ENCODE data around the gene KCND3. TPM values are rescaled to one million over a fixed set of nuclear protein-coding genes. Genes with fewer than 3 reads are reported as not detected.
"Not testable (repeated sequence)": the region's sequence is repeated elsewhere in the genome, so short reads cannot be mapped to it uniquely, and the experiment has no call there.

The KCND3 gene
- total RNA-seq, 2 experiments from 2014 or later: not detected

- ChIA-PET POLR2A (no interaction called here), CTCF (interaction anchor here (0.8 to 3.4 kb wide), 12 partner anchors 9 to 525 kb away, joined by 3 to 28 read pairs (median 4); partner anchors contain the start of gene DDX20)
- ATAC-seq (no peak), DNase-seq (no peak)
- peaks cover 2% of the 10 kb centered on the region for H3K4me1 Mint-ChIP-seq
- no peak overlapping the region for H3K27ac Mint-ChIP-seq
- H3K9me3 Mint-ChIP-seq (ENCODE audit: low read depth): no peaks in the 10 kb centered on the region
- no peaks in the 10 kb centered on the region for H3K36me3 Mint-ChIP-seq (ENCODE audit: low read depth)
- intact Hi-C loops (cut with DNase I, micrococcal nuclease): loop anchor here in 1 of 2 experiments (2.0 kb wide), 1 partner anchor 237 kb away; no protein-coding TSS in a partner anchor
- H3K27me3 Mint-ChIP-seq: peaks cover 11% of the 10 kb centered on the region
- no peak overlapping the region for H3K4me3 Mint-ChIP-seq
Observed at GRCh38 chr1:111745675-111746613, 243.5 kb downstream of the KCND3 start.

GRCh38 chr1:111743679-111744101 lies 245.8 kb downstream of the KCND3 start:
- Mint-ChIP-seq H3K9me3 (ENCODE audit: low read depth) (no peaks in the 10 kb centered on the region), H3K36me3 (ENCODE audit: low read depth) (no peaks in the 10 kb centered on the region), H3K27ac (no peak overlapping the region), H3K27me3 (peaks cover 21% of the 10 kb centered on the region), H3K4me3 (no peak overlapping the region), H3K4me1 (peaks cover 9% of the 10 kb centered on the region)
- DNase-seq (no peak), ATAC-seq (no peak)
- intact Hi-C loops (cut with DNase I, micrococcal nuclease): no loop called here
- ChIA-PET CTCF (interaction anchor here (0.8 to 2.9 kb wide), 8 partner anchors 11 to 265 kb away, joined by 3 to 15 read pairs (median 5); partner anchors contain the start of gene DDX20), POLR2A (no interaction called here)

GRCh38 chr1:111742938-111743549 lies 246.4 kb downstream of the KCND3 start:
- no peak overlapping the region for H3K4me3 Mint-ChIP-seq
- H3K27me3 Mint-ChIP-seq: peaks cover 22% of the 10 kb centered on the region
- no peaks in the 10 kb centered on the region for H3K36me3 Mint-ChIP-seq (ENCODE audit: low read depth)
- ATAC-seq (no peak), DNase-seq (no peak)
- intact Hi-C loops (cut with DNase I, micrococcal nuclease): no loop called here
- H3K27ac Mint-ChIP-seq: no peak overlapping the region
- H3K4me1 Mint-ChIP-seq: peaks cover 10% of the 10 kb centered on the region
- ChIA-PET CTCF (interaction anchor here (0.6 to 2.2 kb wide), 9 partner anchors 8 to 1174 kb away, joined by 3 to 7 read pairs (median 3); partner anchors contain the start of gene DDX20), POLR2A (no interaction called here)
- no peaks in the 10 kb centered on the region for H3K9me3 Mint-ChIP-seq (ENCODE audit: low read depth)

- H3K9me3 Mint-ChIP-seq (ENCODE audit: low read depth); H3K4me3 Mint-ChIP-seq; DNase-seq; H3K36me3 Mint-ChIP-seq (ENCODE audit: low read depth); POLR2A ChIA-PET; ATAC-seq; H3K27ac Mint-ChIP-seq; intact Hi-C loops (cut with DNase I, micrococcal nuclease): not testable (repeated sequence)
- CTCF ChIA-PET: interaction anchor here (0.7 to 2.2 kb wide), 6 partner anchors 9 to 1175 kb away, joined by 3 to 7 read pairs (median 4); partner anchors contain the start of gene DDX20
- Mint-ChIP-seq H3K4me1 (peaks cover 15% of the 10 kb centered on the region), H3K27me3 (peaks cover 29% of the 10 kb centered on the region)
Observed at GRCh38 chr1:111742292-111742691, 247.2 kb downstream of the KCND3 start.

GRCh38 chr1:111739925-111740765 lies 249.3 kb downstream of the KCND3 start:
- DNase-seq: peak; percentile 34
- POLR2A ChIA-PET: no interaction called here
- H3K9me3 Mint-ChIP-seq (ENCODE audit: low read depth): no peaks in the 10 kb centered on the region
- peak overlapping the region; percentile 1 for H3K27ac Mint-ChIP-seq
- ATAC-seq: no peak
- no peaks in the 10 kb centered on the region for H3K36me3 Mint-ChIP-seq (ENCODE audit: low read depth)
- H3K4me1 Mint-ChIP-seq: peaks cover 15% of the 10 kb centered on the region
- CTCF ChIA-PET: interaction anchor here (0.5 to 6.4 kb wide), 4 partner anchors 21 to 289 kb away, joined by 3 to 39 read pairs (median 3); no protein-coding TSS in a partner anchor
- H3K4me3 Mint-ChIP-seq: peak overlapping the region; percentile 80
- intact Hi-C loops (cut with DNase I, micrococcal nuclease): loop anchor here (1.0 to 2.0 kb wide), 4 partner anchors 15 to 291 kb away; partner anchors contain the start of genes DDX20 (in 2 of the 2), ATP5PB (in 1 of the 2) and WDR77 (in 1 of the 2)
- H3K27me3 Mint-ChIP-seq: peaks cover 33% of the 10 kb centered on the region

- peaks cover 15% of the 10 kb centered on the region for H3K4me1 Mint-ChIP-seq
- CTCF ChIA-PET: interaction anchor here (0.6 to 6.4 kb wide), 13 partner anchors 8 to 959 kb away, joined by 3 to 39 read pairs (median 3); no protein-coding TSS in a partner anchor
- peak within 1 kb of the TSS; percentile 11 for H3K27ac Mint-ChIP-seq
- H3K36me3 Mint-ChIP-seq (ENCODE audit: low read depth): no peaks in the 10 kb centered on the region
- H3K9me3 Mint-ChIP-seq (ENCODE audit: low read depth): no peaks in the 10 kb centered on the region
- peak within 1 kb of the TSS; percentile 80 for H3K4me3 Mint-ChIP-seq
- peaks cover 32% of the 10 kb centered on the region for H3K27me3 Mint-ChIP-seq
- POLR2A ChIA-PET: interaction anchor here (1.2 kb wide), 1 partner anchor 84 kb away, joined by 3 read pairs; no protein-coding TSS in a partner anchor
- peak; percentile 89 for DNase-seq
- intact Hi-C loops (cut with DNase I, micrococcal nuclease): loop anchor here (1.0 to 2.0 kb wide), 4 partner anchors 15 to 290 kb away; partner anchors contain the start of genes DDX20 (in 2 of the 2), ATP5PB (in 1 of the 2) and WDR77 (in 1 of the 2)
- ATAC-seq: peak; percentile 87
Observed at GRCh38 chr1:111739194-111739924, 250.1 kb downstream of the KCND3 start, which contains the start of gene INKA2. Gene INKA2 (minus strand): TSS chr1:111739395. CDS start chr1:111739242, 153 bp downstream.

GRCh38 chr1:111738436-111739193 lies 250.9 kb downstream of the KCND3 start:
- intact Hi-C loops (cut with DNase I, micrococcal nuclease): loop anchor here (1.0 to 2.0 kb wide), 4 partner anchors 16 to 289 kb away; partner anchors contain the start of genes DDX20 (in 2 of the 2), ATP5PB (in 1 of the 2) and WDR77 (in 1 of the 2)
- Mint-ChIP-seq H3K36me3 (ENCODE audit: low read depth) (no peaks in the 10 kb centered on the region), H3K27me3 (peaks cover 32% of the 10 kb centered on the region), H3K4me1 (peaks cover 15% of the 10 kb centered on the region), H3K27ac (peak overlapping the region; percentile 11), H3K4me3 (peak overlapping the region; percentile 80), H3K9me3 (ENCODE audit: low read depth) (no peaks in the 10 kb centered on the region)
- CTCF ChIA-PET: interaction anchor here (0.6 to 6.4 kb wide), 13 partner anchors 9 to 958 kb away, joined by 3 to 39 read pairs (median 4); no protein-coding TSS in a partner anchor
- peak; percentile 64 for DNase-seq
- peak; percentile 50 for ATAC-seq
- POLR2A ChIA-PET: interaction anchor here (0.6 to 1.2 kb wide), 3 partner anchors 16 to 682 kb away, joined by 3 read pairs; no protein-coding TSS in a partner anchor

- Mint-ChIP-seq H3K27ac (no peak overlapping the region), H3K4me3 (peak overlapping the region; percentile 80), H3K4me1 (peaks cover 15% of the 10 kb centered on the region), H3K9me3 (ENCODE audit: low read depth) (no peaks in the 10 kb centered on the region), H3K36me3 (ENCODE audit: low read depth) (no peaks in the 10 kb centered on the region), H3K27me3 (peaks cover 32% of the 10 kb centered on the region)
- intact Hi-C loops (cut with DNase I, micrococcal nuclease): loop anchor here (2.0 kb wide), 2 partner anchors 17 to 229 kb away; partner anchors contain the start of gene DDX20 (in 1 of the 2)
- ChIA-PET CTCF (interaction anchor here (0.6 to 6.4 kb wide), 8 partner anchors 9 to 388 kb away, joined by 3 to 39 read pairs (median 4); no protein-coding TSS in a partner anchor), POLR2A (interaction anchor here (0.6 to 1.1 kb wide), 2 partner anchors 17 to 682 kb away, joined by 3 read pairs; no protein-coding TSS in a partner anchor)
- DNase-seq (no peak), ATAC-seq (no peak)
Observed at GRCh38 chr1:111738133-111738435, 251.4 kb downstream of the KCND3 start.
